Vagina (tissue), 2 donors: ENCODE measurements around the gene MAP4K2. TPM values are rescaled to one million over a fixed set of nuclear protein-coding genes. Genes with fewer than 3 reads are reported as not detected.

Experiments
- DNase-seq, 2 donors: peaks; one replicate each; pipeline ENCODE4 v3.0.0-alpha.2; 2017; ENCODE audit errors: extremely low spot score in 2 of 2
- H3K27ac ChIP-seq: fragments of 200-600 bp; sonication (generic); one replicate; pipeline ENCODE4 v1.5.1; 2019
- H3K27me3 ChIP-seq: fragments of 200-600 bp; sonication (generic); one replicate; pipeline ENCODE4 v1.5.1; 2019
- H3K36me3 ChIP-seq, 2 donors: fragments of 200-600 bp; sonication (generic); one replicate each; pipeline ENCODE4 v1.5.1; 2017 to 2019
- H3K4me1 ChIP-seq: fragments of 200-600 bp; sonication (generic); one replicate; pipeline ENCODE4 v1.5.1; 2019
- H3K4me3 ChIP-seq, 2 donors: fragments of 200-600 bp; sonication (generic); 1 replicate in 1 of 2; 2 replicates in 1 of 2; pipeline ENCODE4 v1.5.1; 2016 to 2019
- H3K9me3 ChIP-seq: fragments of 200-600 bp; sonication (generic); one replicate; pipeline ENCODE4 v1.5.1; 2019
- POLR2A ChIP-seq, 2 donors: fragments of 450-650 bp; IDR thresholded peaks; one replicate each; pipeline ENCODE4 v1.6.1; 2017; ENCODE audit warnings: antibody characterized with exemption in 2 of 2, mild to moderate bottlenecking in 2 of 2, moderate library complexity in 2 of 2
- POLR2AphosphoS5 ChIP-seq, 2 donors: sonication (generic); formaldehyde crosslinking; IDR thresholded peaks; one replicate each; pipeline ENCODE4 v1.9.0; 2017; ENCODE audit warnings: antibody characterized with exemption in 2 of 2, mild to moderate bottlenecking in 2 of 2, low read depth in 1 of 2; ENCODE audit not compliant: insufficient read depth in 1 of 2
- intact Hi-C: fragments of 100-400 bp; cut with DNase I; formaldehyde crosslinking; loops from one replicate; pipeline ENCODE4 v1.15.1; 2023
- total RNA-seq: library from RNA; depleted of rRNA; stranded (reverse); fragments of >200 nt; gene quantifications from one replicate; pipeline ENCODE4 v1.2.3, GENCODE V29; 2016
- TF ChIP-seq, protein P1 (sequence below), 3 experiments: fragments of 450-650 bp in 2 of 3; fragments of 200-600 bp in 1 of 3; sonication (generic) in 1 of 3; IDR thresholded peaks; one replicate each; pipeline ENCODE4 v1.5.1; 2017 to 2019; ENCODE audit warnings: antibody characterized with exemption in 3 of 3, mild to moderate bottlenecking in 2 of 3, moderate library complexity in 2 of 3

MAP4K2 gene
- total RNA-seq, 1 donor from 2014 or later, result 20.6 TPM

- peaks cover 0 to 18% of the 10 kb centered on the region in 2 donors for H3K36me3 ChIP-seq
- no peaks in the 10 kb centered on the region for H3K9me3 ChIP-seq
- no peak overlapping the region for H3K27ac ChIP-seq
- intact Hi-C loops, result no loop called here
- TF ChIP-seq, protein P1, sequence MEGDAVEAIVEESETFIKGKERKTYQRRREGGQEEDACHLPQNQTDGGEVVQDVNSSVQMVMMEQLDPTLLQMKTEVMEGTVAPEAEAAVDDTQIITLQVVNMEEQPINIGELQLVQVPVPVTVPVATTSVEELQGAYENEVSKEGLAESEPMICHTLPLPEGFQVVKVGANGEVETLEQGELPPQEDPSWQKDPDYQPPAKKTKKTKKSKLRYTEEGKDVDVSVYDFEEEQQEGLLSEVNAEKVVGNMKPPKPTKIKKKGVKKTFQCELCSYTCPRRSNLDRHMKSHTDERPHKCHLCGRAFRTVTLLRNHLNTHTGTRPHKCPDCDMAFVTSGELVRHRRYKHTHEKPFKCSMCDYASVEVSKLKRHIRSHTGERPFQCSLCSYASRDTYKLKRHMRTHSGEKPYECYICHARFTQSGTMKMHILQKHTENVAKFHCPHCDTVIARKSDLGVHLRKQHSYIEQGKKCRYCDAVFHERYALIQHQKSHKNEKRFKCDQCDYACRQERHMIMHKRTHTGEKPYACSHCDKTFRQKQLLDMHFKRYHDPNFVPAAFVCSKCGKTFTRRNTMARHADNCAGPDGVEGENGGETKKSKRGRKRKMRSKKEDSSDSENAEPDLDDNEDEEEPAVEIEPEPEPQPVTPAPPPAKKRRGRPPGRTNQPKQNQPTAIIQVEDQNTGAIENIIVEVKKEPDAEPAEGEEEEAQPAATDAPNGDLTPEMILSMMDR (IDR thresholded peaks at IDR 0.05), result no peak
- no peak for TF ChIP-seq POLR2A (IDR thresholded peaks at IDR 0.05)
- TF ChIP-seq POLR2AphosphoS5 (IDR thresholded peaks at IDR 0.05; ENCODE audit: insufficient read depth in 1 of 2, low read depth in 1 of 2), result no peak
- no peak for DNase-seq
- H3K4me1 ChIP-seq, result no peaks in the 10 kb centered on the region
- no peaks in the 10 kb centered on the region for H3K27me3 ChIP-seq
- no peak overlapping the region for H3K4me3 ChIP-seq
Measured at GRCh38 chr11:64788321-64789215, 14.4 kb downstream of the MAP4K2 start.

- TF ChIP-seq POLR2AphosphoS5 (IDR thresholded peaks at IDR 0.05; ENCODE audit: insufficient read depth in 1 of 2, low read depth in 1 of 2), result no peak
- TF ChIP-seq, protein P1 (IDR thresholded peaks at IDR 0.05), result peak; percentile 23 to 31 (median 26)
- Histone ChIP-seq H3K9me3 (no peaks in the 10 kb centered on the region), H3K4me1 (no peaks in the 10 kb centered on the region), H3K27ac (no peak overlapping the region), H3K36me3 (peaks cover 0 to 18% of the 10 kb centered on the region in 2 donors), H3K4me3 (no peak overlapping the region), H3K27me3 (no peaks in the 10 kb centered on the region)
- DNase-seq, result no peak
- intact Hi-C loops, result no loop called here
Measured at GRCh38 chr11:64787526-64788320, 15.3 kb downstream of the MAP4K2 start.

GRCh38 chr11:64786308-64786707 lies 16.7 kb downstream of the MAP4K2 start:
- DNase-seq, result no peak
- no peak overlapping the region for H3K27ac ChIP-seq

DNA sequence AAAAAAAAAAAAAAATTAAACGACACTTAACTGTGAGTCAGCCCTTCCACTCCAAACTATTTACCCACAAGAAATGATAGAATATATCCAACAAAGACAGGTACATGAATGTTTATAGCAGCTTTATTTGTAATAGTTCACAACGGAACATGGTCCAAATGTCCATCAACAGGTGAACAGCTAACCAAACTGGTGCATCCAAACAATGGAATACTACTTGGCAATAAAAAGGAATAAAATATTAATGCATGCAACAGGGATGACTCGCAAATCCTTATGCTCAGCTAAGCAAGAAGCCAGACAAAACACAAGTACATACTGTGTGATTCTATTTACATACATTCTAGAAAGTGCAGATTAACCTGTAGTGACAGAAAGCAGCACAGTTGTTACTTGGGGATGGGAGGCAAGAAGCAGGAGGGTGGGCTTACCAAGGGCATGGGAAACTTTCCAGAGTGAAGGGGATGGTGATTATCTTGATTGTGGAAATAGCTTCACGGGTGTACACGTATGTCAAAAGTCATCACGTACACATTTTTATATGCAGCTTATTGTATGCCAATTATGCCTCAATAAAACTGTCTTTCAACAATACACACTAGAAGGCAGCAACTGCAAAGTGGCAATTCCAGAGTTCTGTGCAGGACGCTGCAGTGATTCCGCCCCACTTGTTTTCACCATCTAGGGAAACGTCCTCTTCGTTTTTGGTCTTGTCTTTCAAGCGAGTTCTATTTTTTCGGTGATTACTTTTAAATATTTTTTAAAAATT lies 18.0 kb downstream of the MAP4K2 start:
- H3K9me3 ChIP-seq, result no peaks in the 10 kb centered on the region
- H3K4me1 ChIP-seq, result no peaks in the 10 kb centered on the region
- peaks cover 0 to 15% of the 10 kb centered on the region in 2 donors for H3K36me3 ChIP-seq
- intact Hi-C loops, result no loop called here
- H3K27me3 ChIP-seq, result no peaks in the 10 kb centered on the region
- no peak for TF ChIP-seq POLR2A (IDR thresholded peaks at IDR 0.05)
- TF ChIP-seq, protein P1 (IDR thresholded peaks at IDR 0.05), result no peak
- no peak for TF ChIP-seq POLR2AphosphoS5 (IDR thresholded peaks at IDR 0.05; ENCODE audit: insufficient read depth in 1 of 2, low read depth in 1 of 2)
- DNase-seq, result no peak
- no peak overlapping the region for H3K4me3 ChIP-seq
- no peak overlapping the region for H3K27ac ChIP-seq

More at GRCh38 chr11:64786308-64786707, 16.7 kb downstream of the MAP4K2 start:
- no peak overlapping the region for H3K4me3 ChIP-seq
- H3K27me3 ChIP-seq, result no peaks in the 10 kb centered on the region
- H3K9me3 ChIP-seq, result no peaks in the 10 kb centered on the region
- TF ChIP-seq POLR2A (IDR thresholded peaks at IDR 0.05) (no peak), POLR2AphosphoS5 (IDR thresholded peaks at IDR 0.05; ENCODE audit: insufficient read depth in 1 of 2, low read depth in 1 of 2) (no peak)
- TF ChIP-seq, protein P1 (IDR thresholded peaks at IDR 0.05), result no peak
- H3K4me1 ChIP-seq, result no peaks in the 10 kb centered on the region
- H3K36me3 ChIP-seq, result peaks cover 0 to 18% of the 10 kb centered on the region in 2 donors
- intact Hi-C loops, result no loop called here
